AG09309 (cell line): ENCODE results near the gene TXNRD2.

Experiments
- DNase-seq: peaks from one replicate; pipeline ENCODE4 v3.0.0-alpha.2; 2010; ENCODE audit warnings: low read depth
- H3K4me3 ChIP-seq: 2 replicates; pipeline ENCODE4 v1.5.1; 2011; ENCODE audit warnings: mild to moderate bottlenecking, low read depth, low read length, moderate library complexity; ENCODE audit not compliant: control insufficient read depth
- TF ChIP-seq, protein P1 (sequence below): IDR thresholded peaks from 2 replicates; pipeline ENCODE4 v1.5.1; 2011; ENCODE audit warnings: mild to moderate bottlenecking, low read depth, low read length, inconsistent platforms; ENCODE audit not compliant: insufficient read depth, control insufficient read depth; ENCODE audit errors: missing control alignments

Gene TXNRD2

DNA sequence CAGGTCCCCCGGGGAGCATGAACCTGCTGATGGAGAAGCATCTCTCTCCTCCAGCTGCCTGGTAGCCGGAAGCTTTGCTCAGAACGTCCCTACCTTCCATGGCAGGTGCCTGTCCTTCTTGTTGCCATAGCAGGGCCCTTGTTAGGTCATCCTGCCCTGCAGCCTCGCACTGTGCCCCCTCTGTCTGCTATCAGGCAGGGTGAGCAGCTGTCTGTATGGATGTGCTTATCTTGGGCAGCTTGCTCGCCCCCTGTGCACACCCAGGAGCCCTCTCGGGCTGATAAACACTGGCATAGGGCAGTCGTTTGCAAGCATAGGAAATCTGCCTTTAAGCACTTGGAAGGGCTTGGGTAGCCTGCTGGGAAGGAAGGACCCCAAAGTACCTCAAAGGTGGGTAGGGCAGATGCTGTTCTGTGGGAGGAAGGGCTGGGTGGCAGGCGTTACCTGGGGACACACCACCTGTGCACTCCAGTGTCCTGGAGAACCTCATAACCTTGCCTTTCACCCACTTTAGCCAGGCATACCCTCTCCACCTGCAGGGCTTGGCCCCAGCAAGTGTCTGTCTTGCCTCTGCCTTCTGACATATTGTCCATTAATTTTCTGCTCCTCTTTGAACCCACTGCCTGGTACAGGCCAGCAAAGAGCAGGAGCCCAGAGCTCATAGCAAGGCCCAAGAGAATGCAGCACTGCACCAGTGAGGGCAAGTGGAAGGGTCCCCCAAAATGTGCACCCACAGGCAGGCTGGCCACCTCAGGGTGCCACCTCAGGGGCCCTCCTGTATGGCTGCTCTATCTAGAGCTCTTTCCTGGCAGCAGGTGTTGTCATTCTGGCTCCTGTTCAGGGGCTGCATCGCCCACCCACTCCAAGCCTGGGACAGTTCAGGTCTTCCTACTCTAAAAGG lies 8.0 kb downstream of the TXNRD2 start:
- DNase-seq, result no peak
- H3K4me3 ChIP-seq, result no peak overlapping the region
- TF ChIP-seq, protein P1, sequence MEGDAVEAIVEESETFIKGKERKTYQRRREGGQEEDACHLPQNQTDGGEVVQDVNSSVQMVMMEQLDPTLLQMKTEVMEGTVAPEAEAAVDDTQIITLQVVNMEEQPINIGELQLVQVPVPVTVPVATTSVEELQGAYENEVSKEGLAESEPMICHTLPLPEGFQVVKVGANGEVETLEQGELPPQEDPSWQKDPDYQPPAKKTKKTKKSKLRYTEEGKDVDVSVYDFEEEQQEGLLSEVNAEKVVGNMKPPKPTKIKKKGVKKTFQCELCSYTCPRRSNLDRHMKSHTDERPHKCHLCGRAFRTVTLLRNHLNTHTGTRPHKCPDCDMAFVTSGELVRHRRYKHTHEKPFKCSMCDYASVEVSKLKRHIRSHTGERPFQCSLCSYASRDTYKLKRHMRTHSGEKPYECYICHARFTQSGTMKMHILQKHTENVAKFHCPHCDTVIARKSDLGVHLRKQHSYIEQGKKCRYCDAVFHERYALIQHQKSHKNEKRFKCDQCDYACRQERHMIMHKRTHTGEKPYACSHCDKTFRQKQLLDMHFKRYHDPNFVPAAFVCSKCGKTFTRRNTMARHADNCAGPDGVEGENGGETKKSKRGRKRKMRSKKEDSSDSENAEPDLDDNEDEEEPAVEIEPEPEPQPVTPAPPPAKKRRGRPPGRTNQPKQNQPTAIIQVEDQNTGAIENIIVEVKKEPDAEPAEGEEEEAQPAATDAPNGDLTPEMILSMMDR, result no peak

- TF ChIP-seq, protein P1, result no peak
- no peak for DNase-seq
- H3K4me3 ChIP-seq, result no peak overlapping the region
Measured at GRCh38 chr22:19932367-19933206, 9.0 kb downstream of the TXNRD2 start.

DNA sequence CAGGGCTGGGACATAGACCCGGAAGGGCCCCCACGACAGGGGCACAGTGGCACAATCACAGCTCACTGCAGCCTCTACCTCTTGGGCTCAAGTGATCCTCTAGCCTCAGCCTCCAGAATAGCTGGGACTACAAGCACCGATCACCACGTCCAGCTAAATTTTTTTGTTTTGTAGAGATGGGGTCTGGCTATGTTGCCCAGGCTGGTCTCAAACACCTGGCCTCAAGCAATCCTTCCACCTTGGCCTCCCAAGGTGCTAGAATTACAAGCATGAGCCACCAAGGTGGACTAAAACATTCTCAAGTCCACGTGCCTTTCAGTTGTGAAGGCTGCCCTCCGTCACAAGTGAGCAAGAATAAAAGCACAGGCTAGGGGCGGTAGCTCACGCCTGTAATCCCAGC lies 10.1 kb downstream of the TXNRD2 start:
- TF ChIP-seq, protein P1, result no peak
- no peak overlapping the region for H3K4me3 ChIP-seq
- no peak for DNase-seq

DNA sequence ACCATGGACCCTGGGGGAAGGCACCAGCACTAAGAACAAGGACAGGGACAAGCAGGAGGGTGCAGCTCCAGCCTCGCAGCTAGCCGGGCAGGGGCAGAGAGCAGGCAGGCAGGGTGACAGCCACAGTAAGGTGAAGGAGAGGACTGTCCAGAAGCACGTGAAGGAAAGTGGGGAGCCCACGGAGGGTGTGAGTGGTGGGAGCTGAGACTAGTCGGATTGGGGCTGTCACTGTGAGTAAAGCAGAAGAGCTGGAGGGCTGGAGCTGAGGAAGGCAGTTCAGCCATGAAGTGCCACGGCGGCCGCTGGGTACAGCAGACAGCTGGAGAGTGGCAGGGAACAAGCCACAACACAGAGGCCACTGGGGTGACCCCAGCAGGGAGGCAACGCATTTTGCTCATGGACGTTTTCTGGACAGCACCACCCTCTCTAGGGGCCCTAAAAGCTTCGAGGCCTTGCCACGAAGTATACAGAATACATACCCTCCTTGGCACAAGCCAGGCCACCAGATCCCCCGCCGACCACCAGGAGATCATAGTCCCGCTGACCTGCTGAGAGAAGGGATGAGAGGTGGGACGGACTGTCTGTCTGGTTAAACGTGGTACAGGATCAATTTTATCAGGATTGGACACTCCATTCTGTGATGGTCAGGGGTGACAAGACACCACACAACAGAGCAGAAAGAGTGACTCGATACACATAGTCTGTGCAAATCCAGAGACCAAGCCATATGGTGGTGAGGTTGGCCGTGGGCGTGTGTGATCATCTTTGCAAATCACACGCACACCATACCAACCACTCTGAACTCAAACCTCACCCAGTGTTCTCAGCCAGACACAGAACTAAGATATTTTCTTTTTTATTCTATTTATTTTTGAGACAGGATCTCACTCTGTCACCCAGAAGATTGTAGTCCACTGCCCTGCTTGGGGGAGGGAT lies 10.8 kb downstream of the TXNRD2 start:
- no peak for DNase-seq
- no peak overlapping the region for H3K4me3 ChIP-seq
- TF ChIP-seq, protein P1, result no peak

- TF ChIP-seq, protein P1, result no peak
- no peak for DNase-seq
- H3K4me3 ChIP-seq, result no peak overlapping the region
Measured at GRCh38 chr22:19929586-19930550, 11.8 kb downstream of the TXNRD2 start.
